Esophagus muscularis mucosa (tissue), 4 donors: ENCODE data around the gene DCST2. TPM values are rescaled to one million over a fixed set of nuclear protein-coding genes. Genes with fewer than 3 reads are reported as not detected.

Experiments
- DNase-seq: peaks from one replicate; pipeline ENCODE4 v3.0.0-alpha.2; 2017; ENCODE audit errors: extremely low spot score
- H3K27ac ChIP-seq, 4 donors: fragments of 200-600 bp; sonication (generic); replicated peaks in 1 of 4; 1 replicate in 3 of 4; 2 replicates in 1 of 4; pipeline ENCODE4 v1.5.1; 2016 to 2019; ENCODE audit warnings: mild to moderate bottlenecking in 1 of 4
- H3K27me3 ChIP-seq, 4 donors: fragments of 200-600 bp; sonication (generic); one replicate each; pipeline versions ENCODE4 v1.5.1 to v1.6.0; 2016 to 2019
- H3K36me3 ChIP-seq, 4 donors: fragments of 200-600 bp; sonication (generic); one replicate each; pipeline ENCODE4 v1.5.1; 2016 to 2019
- H3K4me1 ChIP-seq, 4 donors: fragments of 200-600 bp; sonication (generic); one replicate each; pipeline ENCODE4 v1.5.1; 2016 to 2019
- H3K4me3 ChIP-seq, 4 donors: fragments of 200-600 bp; sonication (generic); 1 replicate in 2 of 4; 2 replicates in 2 of 4; pipeline ENCODE4 v1.5.1; 2016 to 2019; ENCODE audit warnings: mild to moderate bottlenecking in 4 of 4, moderate library complexity in 1 of 4
- H3K9me3 ChIP-seq, 4 donors: fragments of 200-600 bp; sonication (generic); 1 replicate in 3 of 4; 2 replicates in 1 of 4; pipeline ENCODE4 v1.5.1; 2016 to 2019
- CTCF ChIP-seq, 3 experiments: fragments of 200-600 bp in 2 of 3; fragments of 450-650 bp in 1 of 3; sonication (generic) in 2 of 3; IDR thresholded peaks; one replicate each; pipeline ENCODE4 v1.5.1; 2017 to 2019; ENCODE audit warnings: antibody characterized with exemption in 3 of 3, mild to moderate bottlenecking in 2 of 3, moderate library complexity in 1 of 3
- EP300 ChIP-seq: sonication (generic); formaldehyde crosslinking; IDR thresholded peaks from one replicate; pipeline ENCODE4 v1.6.1; 2017; ENCODE audit warnings: antibody characterized with exemption
- POLR2A ChIP-seq: fragments of 450-650 bp; IDR thresholded peaks from one replicate; pipeline ENCODE4 v1.6.1; 2017; ENCODE audit warnings: antibody characterized with exemption, moderate library complexity, mild to moderate bottlenecking, low read depth
- POLR2AphosphoS5 ChIP-seq, 2 donors: sonication (generic); formaldehyde crosslinking; IDR thresholded peaks; one replicate each; pipeline ENCODE4 v1.6.1; 2017; ENCODE audit warnings: antibody characterized with exemption in 2 of 2
- WGBS: methylation state at CpG from one replicate; pipeline ENCODE4 v1.1.5; 2018; 5-methylcytosine and 5-hydroxymethylcytosine counted together
- intact Hi-C: fragments of 100-400 bp; cut with DNase I; formaldehyde crosslinking; loops from one replicate; pipeline ENCODE4 v1.15.1; 2023
- total RNA-seq, 4 donors: library from RNA; depleted of rRNA; stranded (reverse); fragments of >200 nt; gene quantifications; one replicate each; pipeline versions ENCODE4 v1.1.0 to v1.2.1, GENCODE V29; 2016

DCST2 gene
- total RNA-seq, 4 donors from 2014 or later: 0.11 to 0.19 TPM; not detected in 2

GRCh38 chr1:155060736-155061135 lies 27.2 kb upstream of the DCST2 start:
- peaks cover 31 to 70% (median 59%) of the 10 kb centered on the region in 4 donors for H3K36me3 ChIP-seq
- peaks cover 37 to 46% (median 42%) of the 10 kb centered on the region in 4 donors for H3K4me1 ChIP-seq
- H3K4me3 ChIP-seq: no peak overlapping the region
- WGBS: 68% methylated on average over 5 of the region's 8 CpGs
- intact Hi-C loops: loop anchor here (5.0 kb wide), 1 partner anchor 98 kb away; the partner anchor contains the start of gene PYGO2
- no peaks in the 10 kb centered on the region for H3K9me3 ChIP-seq
- no peak for DNase-seq
- H3K27ac ChIP-seq: no peak overlapping the region
- H3K27me3 ChIP-seq: peaks cover 0 to 7% (median 0%) of the 10 kb centered on the region in 4 donors
- TF ChIP-seq EP300 (no peak), POLR2A (no peak), CTCF (IDR thresholded peaks at IDR 0.05) (no peak), POLR2AphosphoS5 (IDR thresholded peaks at IDR 0.05) (no peak)

DNA sequence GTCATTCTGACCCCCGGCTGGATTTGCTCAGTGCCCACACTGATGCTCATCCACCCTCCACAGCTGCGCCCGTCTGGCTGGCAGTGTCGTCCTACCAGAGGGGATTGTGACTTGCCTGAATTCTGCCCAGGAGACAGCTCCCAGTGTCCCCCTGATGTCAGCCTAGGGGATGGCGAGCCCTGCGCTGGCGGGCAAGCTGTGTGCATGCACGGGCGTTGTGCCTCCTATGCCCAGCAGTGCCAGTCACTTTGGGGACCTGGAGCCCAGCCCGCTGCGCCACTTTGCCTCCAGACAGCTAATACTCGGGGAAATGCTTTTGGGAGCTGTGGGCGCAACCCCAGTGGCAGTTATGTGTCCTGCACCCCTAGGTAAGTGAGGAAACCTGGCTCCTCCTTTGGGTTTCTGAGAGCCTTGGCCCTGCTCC lies 24.2 kb upstream of the DCST2 start:
- Histone ChIP-seq H3K27ac (no peak overlapping the region), H3K9me3 (no peaks in the 10 kb centered on the region), H3K4me1 (peaks cover 30 to 43% (median 37%) of the 10 kb centered on the region in 4 donors), H3K4me3 (no peak overlapping the region), H3K36me3 (peaks cover 45 to 95% (median 82%) of the 10 kb centered on the region in 4 donors), H3K27me3 (peaks cover 0 to 7% (median 0%) of the 10 kb centered on the region in 4 donors)
- no peak for DNase-seq
- WGBS: no CpG with 5 or more reads among the region's 13 CpGs
- intact Hi-C loops: no loop called here
- no peak for TF ChIP-seq POLR2AphosphoS5 (IDR thresholded peaks at IDR 0.05)
- TF ChIP-seq POLR2A: no peak
- TF ChIP-seq EP300: no peak
- no peak for TF ChIP-seq CTCF (IDR thresholded peaks at IDR 0.05)

DNA sequence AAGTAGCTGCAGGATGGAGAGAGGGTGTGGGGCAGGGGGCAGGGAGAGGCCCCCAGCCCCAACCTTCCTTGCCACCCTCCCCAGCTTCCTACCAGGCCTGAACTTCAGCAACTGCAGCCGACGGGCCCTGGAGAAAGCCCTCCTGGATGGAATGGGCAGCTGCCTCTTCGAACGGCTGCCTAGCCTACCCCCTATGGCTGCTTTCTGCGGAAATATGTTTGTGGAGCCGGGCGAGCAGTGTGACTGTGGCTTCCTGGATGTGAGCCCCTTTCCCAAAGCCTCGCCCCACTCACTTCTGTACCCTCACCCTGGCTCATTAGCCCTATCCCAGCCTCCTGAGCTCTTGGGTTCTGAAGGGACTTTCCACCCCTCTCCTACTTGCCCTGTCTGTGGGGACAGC lies 23.5 kb upstream of the DCST2 start:
- DNase-seq: no peak
- Histone ChIP-seq H3K4me3 (no peak overlapping the region), H3K27ac (no peak overlapping the region), H3K36me3 (peaks cover 45 to 88% (median 81%) of the 10 kb centered on the region in 4 donors), H3K4me1 (peaks cover 30 to 43% (median 35%) of the 10 kb centered on the region in 4 donors), H3K27me3 (peaks cover 0 to 5% (median 0%) of the 10 kb centered on the region in 4 donors), H3K9me3 (no peaks in the 10 kb centered on the region)
- 93% methylated on average over 8 of the region's 8 CpGs for WGBS
- intact Hi-C loops: no loop called here
- TF ChIP-seq EP300 (no peak), POLR2AphosphoS5 (IDR thresholded peaks at IDR 0.05) (no peak), CTCF (IDR thresholded peaks at IDR 0.05) (no peak), POLR2A (no peak)

DNA sequence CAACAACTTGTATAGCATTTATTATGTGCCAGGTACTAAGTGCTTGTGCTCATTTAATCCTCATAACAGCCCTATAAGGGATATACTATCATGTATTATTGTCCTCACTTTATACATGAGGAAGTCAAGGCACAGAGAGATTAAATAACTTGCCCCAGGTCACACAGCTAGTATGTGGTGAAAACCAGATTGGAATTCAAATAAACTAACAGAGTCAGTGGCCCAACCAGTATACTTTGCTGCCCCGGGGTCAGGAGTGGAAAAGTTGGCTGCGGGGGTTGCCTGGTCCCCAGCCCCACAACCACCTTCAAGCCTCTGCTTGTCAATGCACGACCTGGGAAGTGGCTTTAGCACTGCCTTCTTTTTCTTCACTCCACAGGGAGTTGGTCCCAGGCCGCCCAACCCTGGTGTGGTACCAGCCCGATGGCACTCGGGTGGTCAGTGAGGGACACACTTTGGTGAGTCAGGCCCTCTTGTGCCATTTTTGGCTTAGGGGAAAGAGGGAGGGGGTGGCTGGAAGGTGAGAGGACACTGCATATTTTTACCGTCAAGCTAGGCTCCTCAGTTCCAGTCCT lies 20.0 kb upstream of the DCST2 start:
- Histone ChIP-seq H3K4me3 (no peak overlapping the region), H3K27me3 (no peaks in the 10 kb centered on the region), H3K9me3 (no peaks in the 10 kb centered on the region), H3K4me1 (peaks cover 24 to 45% (median 37%) of the 10 kb centered on the region in 4 donors), H3K27ac (peak overlapping the region in 3 of 4 donors; percentile 8 to 93 (median 92)), H3K36me3 (peaks cover 41 to 55% (median 51%) of the 10 kb centered on the region in 4 donors)
- 71% methylated on average over 4 of the region's 7 CpGs for WGBS
- intact Hi-C loops: no loop called here
- TF ChIP-seq CTCF (IDR thresholded peaks at IDR 0.05): no peak
- DNase-seq: no peak
